ENCODE measurements around the gene GDF9.
"Not testable (repeated sequence)": the region's sequence is repeated elsewhere in the genome, so short reads cannot be mapped to it uniquely, and the experiment has no call there.

DNA sequence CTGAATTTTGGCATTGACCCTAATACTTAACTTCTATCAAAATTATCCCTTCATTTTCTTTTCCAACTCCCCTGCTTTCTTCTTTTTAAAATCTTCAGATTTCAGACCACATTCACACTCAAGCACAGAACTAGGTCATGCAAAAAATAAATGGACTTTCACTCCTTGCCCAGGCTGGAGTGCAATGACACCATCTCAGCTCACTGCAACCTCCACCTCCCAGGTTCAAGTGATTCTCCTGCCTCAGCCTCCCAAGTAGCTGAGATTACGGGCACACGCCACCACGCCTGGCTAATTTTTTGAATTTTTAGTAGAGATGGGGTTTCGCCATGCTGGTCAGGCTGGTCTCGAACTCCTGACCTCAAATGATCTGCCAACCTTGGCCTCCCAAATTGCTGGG is 11.3 kb downstream of the GDF9 start:
- TF ChIP-seq, protein P1, sequence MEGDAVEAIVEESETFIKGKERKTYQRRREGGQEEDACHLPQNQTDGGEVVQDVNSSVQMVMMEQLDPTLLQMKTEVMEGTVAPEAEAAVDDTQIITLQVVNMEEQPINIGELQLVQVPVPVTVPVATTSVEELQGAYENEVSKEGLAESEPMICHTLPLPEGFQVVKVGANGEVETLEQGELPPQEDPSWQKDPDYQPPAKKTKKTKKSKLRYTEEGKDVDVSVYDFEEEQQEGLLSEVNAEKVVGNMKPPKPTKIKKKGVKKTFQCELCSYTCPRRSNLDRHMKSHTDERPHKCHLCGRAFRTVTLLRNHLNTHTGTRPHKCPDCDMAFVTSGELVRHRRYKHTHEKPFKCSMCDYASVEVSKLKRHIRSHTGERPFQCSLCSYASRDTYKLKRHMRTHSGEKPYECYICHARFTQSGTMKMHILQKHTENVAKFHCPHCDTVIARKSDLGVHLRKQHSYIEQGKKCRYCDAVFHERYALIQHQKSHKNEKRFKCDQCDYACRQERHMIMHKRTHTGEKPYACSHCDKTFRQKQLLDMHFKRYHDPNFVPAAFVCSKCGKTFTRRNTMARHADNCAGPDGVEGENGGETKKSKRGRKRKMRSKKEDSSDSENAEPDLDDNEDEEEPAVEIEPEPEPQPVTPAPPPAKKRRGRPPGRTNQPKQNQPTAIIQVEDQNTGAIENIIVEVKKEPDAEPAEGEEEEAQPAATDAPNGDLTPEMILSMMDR (conservative IDR thresholded peaks at IDR 0.05 in 1 of 2, IDR thresholded peaks at IDR 0.05 in 1 of 2; ENCODE audit: extremely low read depth in 1 of 2, insufficient read depth in 1 of 2, low read depth in 1 of 2, low read length in 2 of 2), result not testable (repeated sequence)
- TF ChIP-seq EZH2 (IDR thresholded peaks at IDR 0.05; ENCODE audit: borderline replicate concordance, low read length), result not testable (repeated sequence)

All from mammary epithelial cell (primary cell).